H1 (cell line): Measurements from ENCODE around the gene CFAP97D1. TPM values are rescaled to one million over a fixed set of nuclear protein-coding genes. Genes with fewer than 3 reads are reported as not detected.

Source experiments
- CBX8 ChIP-seq: fragments of 300-800, 300-1000 bp; sonication (generic); IDR thresholded peaks from 2 replicates; pipeline ENCODE4 v1.7.1; 2016; ENCODE audit warnings: low read depth, low read length, borderline replicate concordance
- CREB1 ChIP-seq: IDR thresholded peaks from 2 replicates; pipeline ENCODE4 v1.6.1; 2012; ENCODE audit warnings: inconsistent platforms
- HDAC2 ChIP-seq, 2 experiments: fragments of 300-600 bp in 1 of 2; sonication (generic) in 1 of 2; IDR thresholded peaks; 2 replicates each; pipeline ENCODE4 v1.6.1; 2011 to 2012; ENCODE audit warnings: low read depth in 2 of 2, low read length in 2 of 2, mild to moderate bottlenecking in 2 of 2, moderate library complexity in 2 of 2, borderline replicate concordance in 1 of 2, inconsistent platforms in 1 of 2
- SAP30 ChIP-seq: fragments of 300-600 bp; sonication (generic); IDR thresholded peaks from 2 replicates; pipeline ENCODE4 v1.7.1; 2012; ENCODE audit warnings: low read length, moderate library complexity, mild to moderate bottlenecking, inconsistent platforms; ENCODE audit not compliant: insufficient read depth, insufficient replicate concordance
- TAF7 ChIP-seq: optimal IDR thresholded peaks from 2 replicates; pipeline ENCODE3; 2011; ENCODE audit warnings: low read depth, mild to moderate bottlenecking, inconsistent platforms, low read length, moderate library complexity, borderline replicate concordance
- polyA plus RNA-seq, 7 experiments: library from polyadenylated mRNA; depleted of rRNA in 3 of 7; stranded (reverse) in 5 of 7; unstranded in 2 of 7; fragments of >200 nt in 5 of 7; fragments of 200-250 nt in 2 of 7; gene quantifications; 1 replicate in 5 of 7; 2 replicates in 1 of 7; 4 replicates in 1 of 7; pipeline versions ENCODE4 v1.2.1 to v1.2.3, GENCODE V29; 2011 to 2013; ENCODE audit warnings: missing spikeins in 2 of 7, mixed read lengths in 2 of 7
- total RNA-seq: library from RNA; stranded (reverse); fragmentation: NEBNext Ultra II Directional; extraction: Animal tissue kit (Norgen Biotek cat#: 25700); gene quantifications from 2 replicates; pipeline ENCODE4 v1.2.1, GENCODE V29; 2021
- TF ChIP-seq, protein P1 (sequence below): fragments of 300-600 bp; sonication (generic); IDR thresholded peaks from 2 replicates; pipeline ENCODE4 v1.7.1; 2012; ENCODE audit warnings: low read length, moderate library complexity, mild to moderate bottlenecking, inconsistent platforms; ENCODE audit not compliant: insufficient replicate concordance

CFAP97D1 gene
- total and polyA plus RNA-seq, 2 of the 8 experiments (the other 6 are each of a cell fraction or from before 2014, with no cell fraction given): 0.02 to 0.07 TPM

DNA sequence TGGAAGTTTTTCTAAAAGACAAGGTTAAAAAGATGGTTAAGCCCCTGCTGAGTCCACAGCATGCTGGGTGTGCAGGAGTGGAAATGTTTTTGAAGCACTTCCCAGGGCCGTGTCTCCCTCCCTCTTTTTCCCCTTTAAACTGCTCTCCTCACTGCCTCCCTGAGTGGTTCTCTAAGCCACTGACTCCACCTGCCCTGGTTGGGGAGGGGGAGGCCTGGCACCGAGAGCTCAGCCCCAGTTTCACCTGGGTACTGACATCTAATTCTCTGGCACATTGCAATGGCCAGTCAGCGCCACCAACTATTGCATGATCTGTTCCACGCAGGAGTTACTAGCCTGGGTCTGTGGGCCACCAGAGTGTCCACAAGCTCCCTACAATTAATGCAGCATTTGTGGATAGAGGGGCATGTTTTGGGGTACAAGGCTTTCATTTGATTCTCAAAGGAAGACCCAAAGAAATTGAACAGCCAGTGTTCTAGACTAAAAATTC lies 30.0 kb downstream of the CFAP97D1 start (continued):
- TF ChIP-seq, protein P1, sequence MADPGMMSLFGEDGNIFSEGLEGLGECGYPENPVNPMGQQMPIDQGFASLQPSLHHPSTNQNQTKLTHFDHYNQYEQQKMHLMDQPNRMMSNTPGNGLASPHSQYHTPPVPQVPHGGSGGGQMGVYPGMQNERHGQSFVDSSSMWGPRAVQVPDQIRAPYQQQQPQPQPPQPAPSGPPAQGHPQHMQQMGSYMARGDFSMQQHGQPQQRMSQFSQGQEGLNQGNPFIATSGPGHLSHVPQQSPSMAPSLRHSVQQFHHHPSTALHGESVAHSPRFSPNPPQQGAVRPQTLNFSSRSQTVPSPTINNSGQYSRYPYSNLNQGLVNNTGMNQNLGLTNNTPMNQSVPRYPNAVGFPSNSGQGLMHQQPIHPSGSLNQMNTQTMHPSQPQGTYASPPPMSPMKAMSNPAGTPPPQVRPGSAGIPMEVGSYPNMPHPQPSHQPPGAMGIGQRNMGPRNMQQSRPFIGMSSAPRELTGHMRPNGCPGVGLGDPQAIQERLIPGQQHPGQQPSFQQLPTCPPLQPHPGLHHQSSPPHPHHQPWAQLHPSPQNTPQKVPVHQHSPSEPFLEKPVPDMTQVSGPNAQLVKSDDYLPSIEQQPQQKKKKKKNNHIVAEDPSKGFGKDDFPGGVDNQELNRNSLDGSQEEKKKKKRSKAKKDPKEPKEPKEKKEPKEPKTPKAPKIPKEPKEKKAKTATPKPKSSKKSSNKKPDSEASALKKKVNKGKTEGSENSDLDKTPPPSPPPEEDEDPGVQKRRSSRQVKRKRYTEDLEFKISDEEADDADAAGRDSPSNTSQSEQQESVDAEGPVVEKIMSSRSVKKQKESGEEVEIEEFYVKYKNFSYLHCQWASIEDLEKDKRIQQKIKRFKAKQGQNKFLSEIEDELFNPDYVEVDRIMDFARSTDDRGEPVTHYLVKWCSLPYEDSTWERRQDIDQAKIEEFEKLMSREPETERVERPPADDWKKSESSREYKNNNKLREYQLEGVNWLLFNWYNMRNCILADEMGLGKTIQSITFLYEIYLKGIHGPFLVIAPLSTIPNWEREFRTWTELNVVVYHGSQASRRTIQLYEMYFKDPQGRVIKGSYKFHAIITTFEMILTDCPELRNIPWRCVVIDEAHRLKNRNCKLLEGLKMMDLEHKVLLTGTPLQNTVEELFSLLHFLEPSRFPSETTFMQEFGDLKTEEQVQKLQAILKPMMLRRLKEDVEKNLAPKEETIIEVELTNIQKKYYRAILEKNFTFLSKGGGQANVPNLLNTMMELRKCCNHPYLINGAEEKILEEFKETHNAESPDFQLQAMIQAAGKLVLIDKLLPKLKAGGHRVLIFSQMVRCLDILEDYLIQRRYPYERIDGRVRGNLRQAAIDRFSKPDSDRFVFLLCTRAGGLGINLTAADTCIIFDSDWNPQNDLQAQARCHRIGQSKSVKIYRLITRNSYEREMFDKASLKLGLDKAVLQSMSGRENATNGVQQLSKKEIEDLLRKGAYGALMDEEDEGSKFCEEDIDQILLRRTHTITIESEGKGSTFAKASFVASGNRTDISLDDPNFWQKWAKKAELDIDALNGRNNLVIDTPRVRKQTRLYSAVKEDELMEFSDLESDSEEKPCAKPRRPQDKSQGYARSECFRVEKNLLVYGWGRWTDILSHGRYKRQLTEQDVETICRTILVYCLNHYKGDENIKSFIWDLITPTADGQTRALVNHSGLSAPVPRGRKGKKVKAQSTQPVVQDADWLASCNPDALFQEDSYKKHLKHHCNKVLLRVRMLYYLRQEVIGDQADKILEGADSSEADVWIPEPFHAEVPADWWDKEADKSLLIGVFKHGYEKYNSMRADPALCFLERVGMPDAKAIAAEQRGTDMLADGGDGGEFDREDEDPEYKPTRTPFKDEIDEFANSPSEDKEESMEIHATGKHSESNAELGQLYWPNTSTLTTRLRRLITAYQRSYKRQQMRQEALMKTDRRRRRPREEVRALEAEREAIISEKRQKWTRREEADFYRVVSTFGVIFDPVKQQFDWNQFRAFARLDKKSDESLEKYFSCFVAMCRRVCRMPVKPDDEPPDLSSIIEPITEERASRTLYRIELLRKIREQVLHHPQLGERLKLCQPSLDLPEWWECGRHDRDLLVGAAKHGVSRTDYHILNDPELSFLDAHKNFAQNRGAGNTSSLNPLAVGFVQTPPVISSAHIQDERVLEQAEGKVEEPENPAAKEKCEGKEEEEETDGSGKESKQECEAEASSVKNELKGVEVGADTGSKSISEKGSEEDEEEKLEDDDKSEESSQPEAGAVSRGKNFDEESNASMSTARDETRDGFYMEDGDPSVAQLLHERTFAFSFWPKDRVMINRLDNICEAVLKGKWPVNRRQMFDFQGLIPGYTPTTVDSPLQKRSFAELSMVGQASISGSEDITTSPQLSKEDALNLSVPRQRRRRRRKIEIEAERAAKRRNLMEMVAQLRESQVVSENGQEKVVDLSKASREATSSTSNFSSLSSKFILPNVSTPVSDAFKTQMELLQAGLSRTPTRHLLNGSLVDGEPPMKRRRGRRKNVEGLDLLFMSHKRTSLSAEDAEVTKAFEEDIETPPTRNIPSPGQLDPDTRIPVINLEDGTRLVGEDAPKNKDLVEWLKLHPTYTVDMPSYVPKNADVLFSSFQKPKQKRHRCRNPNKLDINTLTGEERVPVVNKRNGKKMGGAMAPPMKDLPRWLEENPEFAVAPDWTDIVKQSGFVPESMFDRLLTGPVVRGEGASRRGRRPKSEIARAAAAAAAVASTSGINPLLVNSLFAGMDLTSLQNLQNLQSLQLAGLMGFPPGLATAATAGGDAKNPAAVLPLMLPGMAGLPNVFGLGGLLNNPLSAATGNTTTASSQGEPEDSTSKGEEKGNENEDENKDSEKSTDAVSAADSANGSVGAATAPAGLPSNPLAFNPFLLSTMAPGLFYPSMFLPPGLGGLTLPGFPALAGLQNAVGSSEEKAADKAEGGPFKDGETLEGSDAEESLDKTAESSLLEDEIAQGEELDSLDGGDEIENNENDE: no peak
- no peak for TF ChIP-seq CREB1
- TF ChIP-seq CBX8: no peak
- no peak for TF ChIP-seq SAP30
- no peak for TF ChIP-seq TAF7
- no peak for TF ChIP-seq HDAC2 (IDR thresholded peaks at IDR 0.05; ENCODE audit: borderline replicate concordance in 1 of 2, low read depth in 2 of 2, low read length in 2 of 2)
